ENCODE data around the gene ARHGEF37.

Gene ARHGEF37

DNA sequence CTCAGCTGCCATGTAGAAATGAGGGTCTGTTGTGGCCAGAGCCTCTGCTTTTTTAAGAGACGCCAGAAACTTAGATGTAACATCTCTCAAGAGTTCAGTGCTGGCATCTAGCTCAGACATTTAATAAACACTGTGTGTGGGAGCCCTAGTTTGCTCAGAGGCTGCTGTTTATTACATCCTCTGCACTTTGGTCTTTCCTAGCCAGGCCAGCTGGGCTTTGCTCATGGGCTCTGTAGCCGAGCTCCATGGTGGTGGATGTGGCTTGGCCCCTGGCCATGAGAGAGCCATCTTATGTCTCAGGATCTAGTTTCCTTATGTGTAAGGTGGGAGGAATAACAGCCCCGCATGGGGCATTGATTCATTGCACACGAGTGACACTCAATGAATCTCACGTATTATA, 30.0 kb downstream of the ARHGEF37 start:
- no peak for ATAC-seq (ENCODE audit: insufficient read depth, low read depth)
- H2AFZ ChIP-seq (ENCODE audit: low read depth, low read length): no peak overlapping the region
- no peak overlapping the region for H3K4me2 ChIP-seq (ENCODE audit: insufficient read depth, low read length)

DNA sequence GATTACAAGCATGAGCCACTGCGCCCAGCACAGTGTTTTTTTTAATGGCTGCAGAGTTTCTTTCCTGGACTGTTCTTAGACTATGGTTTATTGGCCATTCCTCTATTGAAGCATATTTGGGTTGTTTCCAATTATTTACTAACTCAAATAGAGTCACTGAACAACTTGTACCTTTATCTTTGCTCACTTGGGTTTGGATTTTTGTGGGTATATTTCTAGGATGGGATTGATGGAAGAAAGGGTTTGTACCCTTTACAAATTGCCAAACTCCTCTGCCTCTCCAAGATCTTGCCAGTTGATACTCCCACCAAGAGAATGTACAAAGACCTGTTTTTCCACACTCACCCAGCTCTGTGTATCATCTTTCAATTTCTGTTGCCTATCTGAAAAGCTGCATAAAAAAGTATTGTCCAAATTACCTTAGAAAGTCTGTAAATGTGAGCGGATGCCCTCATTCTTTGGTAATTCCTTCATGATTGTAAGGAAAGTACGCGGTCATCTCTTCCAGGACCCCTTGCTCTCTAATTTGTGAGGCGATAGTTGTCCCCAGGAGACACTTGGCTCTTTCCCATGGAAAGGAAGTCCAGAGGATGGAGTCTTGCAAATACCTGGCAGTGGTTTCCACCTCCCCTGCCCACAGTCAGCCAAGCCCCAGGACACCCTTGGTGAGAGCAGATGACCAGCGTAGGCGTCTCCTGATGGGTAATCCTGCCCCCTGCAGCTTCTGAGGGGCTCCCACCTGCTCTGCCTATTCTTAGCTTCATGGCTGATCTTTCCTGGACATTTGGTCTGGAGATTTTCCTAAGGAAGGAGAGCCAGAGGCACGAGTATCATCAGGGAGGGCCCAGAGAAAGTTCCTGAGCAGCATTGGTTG, 33.0 kb downstream of the ARHGEF37 start:
- Histone ChIP-seq H3K36me3 (ENCODE audit: insufficient read depth, low read length) (no peaks in the 10 kb centered on the region), H3K9ac (ENCODE audit: low read depth, low read length) (no peak overlapping the region), H3K79me2 (ENCODE audit: insufficient read depth, low read length) (no peaks in the 10 kb centered on the region), H3K4me3 (ENCODE audit: low read depth in 1 of 2, low read length in 2 of 2) (no peak overlapping the region), H3K9me3 (ENCODE audit: insufficient read depth, low read length, severe bottlenecking) (no peaks in the 10 kb centered on the region), H3K27me3 (ENCODE audit: insufficient read depth, low read length, poor library complexity) (no peaks in the 10 kb centered on the region), H3K4me2 (ENCODE audit: insufficient read depth, low read length) (no peak overlapping the region), H3K27ac (ENCODE audit: low read length) (no peak overlapping the region), H3K4me1 (ENCODE audit: insufficient read depth, low read length) (no peaks in the 10 kb centered on the region), H2AFZ (ENCODE audit: low read depth, low read length) (no peak overlapping the region), H4K20me1 (ENCODE audit: insufficient read depth, low read length) (no peaks in the 10 kb centered on the region)
- TF ChIP-seq, protein P1, sequence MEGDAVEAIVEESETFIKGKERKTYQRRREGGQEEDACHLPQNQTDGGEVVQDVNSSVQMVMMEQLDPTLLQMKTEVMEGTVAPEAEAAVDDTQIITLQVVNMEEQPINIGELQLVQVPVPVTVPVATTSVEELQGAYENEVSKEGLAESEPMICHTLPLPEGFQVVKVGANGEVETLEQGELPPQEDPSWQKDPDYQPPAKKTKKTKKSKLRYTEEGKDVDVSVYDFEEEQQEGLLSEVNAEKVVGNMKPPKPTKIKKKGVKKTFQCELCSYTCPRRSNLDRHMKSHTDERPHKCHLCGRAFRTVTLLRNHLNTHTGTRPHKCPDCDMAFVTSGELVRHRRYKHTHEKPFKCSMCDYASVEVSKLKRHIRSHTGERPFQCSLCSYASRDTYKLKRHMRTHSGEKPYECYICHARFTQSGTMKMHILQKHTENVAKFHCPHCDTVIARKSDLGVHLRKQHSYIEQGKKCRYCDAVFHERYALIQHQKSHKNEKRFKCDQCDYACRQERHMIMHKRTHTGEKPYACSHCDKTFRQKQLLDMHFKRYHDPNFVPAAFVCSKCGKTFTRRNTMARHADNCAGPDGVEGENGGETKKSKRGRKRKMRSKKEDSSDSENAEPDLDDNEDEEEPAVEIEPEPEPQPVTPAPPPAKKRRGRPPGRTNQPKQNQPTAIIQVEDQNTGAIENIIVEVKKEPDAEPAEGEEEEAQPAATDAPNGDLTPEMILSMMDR (IDR thresholded peaks at IDR 0.05; ENCODE audit: borderline replicate concordance, extremely low read depth, low read length, poor library complexity, severe bottlenecking): no peak
- no peak for TF ChIP-seq EZH2 (IDR thresholded peaks at IDR 0.05; ENCODE audit: borderline replicate concordance, low read depth, low read length, severe bottlenecking)
- ATAC-seq (ENCODE audit: insufficient read depth, low read depth) (no peak), DNase-seq (no peak)

More for the DNA sequence above, 30.0 kb downstream of the ARHGEF37 start:
- no peak for DNase-seq
- Histone ChIP-seq H3K27ac (ENCODE audit: low read length) (no peak overlapping the region), H4K20me1 (ENCODE audit: insufficient read depth, low read length) (no peaks in the 10 kb centered on the region), H3K4me3 (ENCODE audit: low read depth in 1 of 2, low read length in 2 of 2) (no peak overlapping the region), H3K9ac (ENCODE audit: low read depth, low read length) (no peak overlapping the region), H3K36me3 (ENCODE audit: insufficient read depth, low read length) (no peaks in the 10 kb centered on the region), H3K27me3 (ENCODE audit: insufficient read depth, low read length, poor library complexity) (no peaks in the 10 kb centered on the region), H3K4me1 (ENCODE audit: insufficient read depth, low read length) (no peaks in the 10 kb centered on the region), H3K9me3 (ENCODE audit: insufficient read depth, low read length, severe bottlenecking) (no peaks in the 10 kb centered on the region), H3K79me2 (ENCODE audit: insufficient read depth, low read length) (no peaks in the 10 kb centered on the region)
- no peak for TF ChIP-seq EZH2 (IDR thresholded peaks at IDR 0.05; ENCODE audit: borderline replicate concordance, low read depth, low read length, severe bottlenecking)
- TF ChIP-seq, protein P1 (IDR thresholded peaks at IDR 0.05; ENCODE audit: borderline replicate concordance, extremely low read depth, low read length, poor library complexity, severe bottlenecking): no peak

GRCh38 chr5:149615976-149616375, 34.7 kb downstream of the ARHGEF37 start:
- H3K79me2 ChIP-seq (ENCODE audit: insufficient read depth, low read length): no peaks in the 10 kb centered on the region
- no peaks in the 10 kb centered on the region for H3K9me3 ChIP-seq (ENCODE audit: insufficient read depth, low read length, severe bottlenecking)
- DNase-seq: no peak
- no peak overlapping the region for H2AFZ ChIP-seq (ENCODE audit: low read depth, low read length)
- no peaks in the 10 kb centered on the region for H3K36me3 ChIP-seq (ENCODE audit: insufficient read depth, low read length)
- no peaks in the 10 kb centered on the region for H3K4me1 ChIP-seq (ENCODE audit: insufficient read depth, low read length)
- ATAC-seq (ENCODE audit: insufficient read depth, low read depth): no peak
- no peaks in the 10 kb centered on the region for H3K27me3 ChIP-seq (ENCODE audit: insufficient read depth, low read length, poor library complexity)
- H3K4me2 ChIP-seq (ENCODE audit: insufficient read depth, low read length): no peak overlapping the region
- no peak overlapping the region for H3K27ac ChIP-seq (ENCODE audit: low read length)
- no peak for TF ChIP-seq EZH2 (IDR thresholded peaks at IDR 0.05; ENCODE audit: borderline replicate concordance, low read depth, low read length, severe bottlenecking)
- TF ChIP-seq, protein P1 (IDR thresholded peaks at IDR 0.05; ENCODE audit: borderline replicate concordance, extremely low read depth, low read length, poor library complexity, severe bottlenecking): no peak
- H3K9ac ChIP-seq (ENCODE audit: low read depth, low read length): no peak overlapping the region
- H3K4me3 ChIP-seq (ENCODE audit: low read depth in 1 of 2, low read length in 2 of 2): no peak overlapping the region
- no peaks in the 10 kb centered on the region for H4K20me1 ChIP-seq (ENCODE audit: insufficient read depth, low read length)

Measured in DND-41 (cell line).